Smooth muscle cell (in vitro differentiated cells): ENCODE measurements around the gene TSGA10. TPM values are rescaled to one million over a fixed set of nuclear protein-coding genes. Genes with fewer than 3 reads are reported as not detected.
"Not testable (repeated sequence)": the region's sequence is repeated elsewhere in the genome, so short reads cannot be mapped to it uniquely, and the experiment has no call there.

Source experiments
- DNase-seq: peaks from one replicate; lab custom pipeline; 2025; ENCODE audit not compliant: unreplicated experiment; lab: John Stamatoyannopoulos, UW
- H2AFZ ChIP-seq: fragments of 200-600 bp; sonication (generic); 2 replicates; pipeline ENCODE4 v1.6.0; 2016; ENCODE audit warnings: antibody characterized with exemption, low read depth, mild to moderate bottlenecking
- H3F3A ChIP-seq: fragments of 200-600 bp; sonication (generic); 2 replicates; pipeline ENCODE4 v1.6.0; 2017; ENCODE audit warnings: antibody characterized with exemption, low read depth
- H3K27ac ChIP-seq: fragments of 200-600 bp; sonication (generic); 2 replicates; pipeline ENCODE4 v1.5.1; 2016; ENCODE audit warnings: low read depth, mild to moderate bottlenecking
- H3K27me3 ChIP-seq: fragments of 200-600 bp; sonication (generic); 2 replicates; pipeline ENCODE4 v1.6.1; 2016; ENCODE audit warnings: low read depth, mild to moderate bottlenecking
- H3K36me3 ChIP-seq: fragments of 200-600 bp; sonication (generic); 2 replicates; pipeline ENCODE4 v1.5.1; 2016; ENCODE audit warnings: low read depth
- H3K4me1 ChIP-seq: fragments of 200-600 bp; sonication (generic); 2 replicates; pipeline ENCODE4 v1.5.1; 2016; ENCODE audit warnings: low read depth
- H3K4me2 ChIP-seq: fragments of 200-600 bp; sonication (generic); 2 replicates; pipeline ENCODE4 v1.6.0; 2016; ENCODE audit warnings: mild to moderate bottlenecking
- H3K4me3 ChIP-seq: fragments of 200-600 bp; sonication (generic); 2 replicates; pipeline ENCODE4 v1.5.1; 2016; ENCODE audit warnings: mild to moderate bottlenecking
- H3K79me2 ChIP-seq: fragments of 200-600 bp; sonication (generic); 2 replicates; pipeline ENCODE4 v1.6.0; 2016; ENCODE audit warnings: low read depth, mild to moderate bottlenecking
- H3K9ac ChIP-seq: fragments of 200-600 bp; sonication (generic); 2 replicates; pipeline ENCODE4 v1.6.0; 2016; ENCODE audit warnings: low read depth
- H3K9me3 ChIP-seq: fragments of 200-600 bp; sonication (generic); replicated peaks from 2 replicates; pipeline ENCODE4 v1.5.1; 2016; ENCODE audit warnings: low read depth
- H4K20me1 ChIP-seq: fragments of 200-600 bp; sonication (generic); 2 replicates; pipeline ENCODE4 v1.6.0; 2016; ENCODE audit warnings: low read depth
- CTCF ChIP-seq: fragments of 200-600 bp; sonication (generic); IDR thresholded peaks from 2 replicates; pipeline ENCODE4 v1.5.1; 2017; ENCODE audit warnings: borderline replicate concordance, mild to moderate bottlenecking, antibody characterized with exemption; ENCODE audit not compliant: insufficient read depth, poor library complexity, severe bottlenecking
- WGBS: methylation state at CpG from one replicate; pipeline ENCODE4 v1.1.7; 2016; ENCODE audit warnings: low lambda C conversion rate; 5-methylcytosine and 5-hydroxymethylcytosine counted together
- polyA plus RNA-seq: library from polyadenylated mRNA; unstranded; fragments of >200 nt; fragmentation: Nextera tagmentation; extraction: Ambion mirVana; gene quantifications from 2 replicates; pipeline ENCODE4 v1.2.1, GENCODE V29; 2016
- total RNA-seq: library from RNA; depleted of rRNA; stranded (reverse); fragments of >200 nt; gene quantifications from 2 replicates; pipeline ENCODE4 v1.2.3, GENCODE V29; 2014

TSGA10 gene
- total and polyA plus RNA-seq, 2 experiments from 2014 or later = 3.4 to 30.4 TPM

- 93% methylated on average over 4 of the region's 4 CpGs for WGBS
- H4K20me1 ChIP-seq = no peaks in the 10 kb centered on the region
- no peaks in the 10 kb centered on the region for H3K36me3 ChIP-seq
- H3F3A ChIP-seq = no peaks in the 10 kb centered on the region
- no peaks in the 10 kb centered on the region for H3K9me3 ChIP-seq
- no peak overlapping the region for H3K9ac ChIP-seq
- TF ChIP-seq CTCF = no peak
- H2AFZ ChIP-seq = no peak overlapping the region
- peaks cover 13% of the 10 kb centered on the region for H3K4me1 ChIP-seq
- no peaks in the 10 kb centered on the region for H3K79me2 ChIP-seq
- no peak overlapping the region for H3K27ac ChIP-seq
- DNase-seq = no peak
- no peaks in the 10 kb centered on the region for H3K27me3 ChIP-seq
- no peak overlapping the region for H3K4me2 ChIP-seq
- H3K4me3 ChIP-seq = no peak overlapping the region
Observed at GRCh38 chr2:99139003-99139402, 15.7 kb downstream of the TSGA10 start.

- H3K4me1 ChIP-seq, DNase-seq, H3K4me2 ChIP-seq, H2AFZ ChIP-seq, H3K4me3 ChIP-seq, H3F3A ChIP-seq, H3K79me2 ChIP-seq, H3K9ac ChIP-seq, H3K36me3 ChIP-seq, H3K27me3 ChIP-seq, H3K27ac ChIP-seq, H4K20me1 ChIP-seq, H3K9me3 ChIP-seq: not testable (repeated sequence)
- 98% methylated on average over 2 of the region's 2 CpGs for WGBS
Observed at GRCh38 chr2:99135044-99135556, 19.6 kb downstream of the TSGA10 start.

- H3K4me2 ChIP-seq = no peak overlapping the region
- no peaks in the 10 kb centered on the region for H4K20me1 ChIP-seq
- H3K9ac ChIP-seq = no peak overlapping the region
- H3K9me3 ChIP-seq = no peaks in the 10 kb centered on the region
- no peak for TF ChIP-seq CTCF
- H3K27me3 ChIP-seq = no peaks in the 10 kb centered on the region
- no peaks in the 10 kb centered on the region for H3F3A ChIP-seq
- no peak for DNase-seq
- H3K4me1 ChIP-seq = no peaks in the 10 kb centered on the region
- H3K4me3 ChIP-seq = no peak overlapping the region
- H3K79me2 ChIP-seq = no peaks in the 10 kb centered on the region
- no peak overlapping the region for H2AFZ ChIP-seq
- H3K27ac ChIP-seq = no peak overlapping the region
- H3K36me3 ChIP-seq = no peaks in the 10 kb centered on the region
- 97% methylated on average over 2 of the region's 2 CpGs for WGBS
Observed at GRCh38 chr2:99127981-99128380, 26.8 kb downstream of the TSGA10 start.

- H3K4me1 ChIP-seq = no peaks in the 10 kb centered on the region
- 90% methylated on average over 4 of the region's 4 CpGs for whole genome bisulfite sequencing
- H4K20me1 ChIP-seq = no peaks in the 10 kb centered on the region
- no peak overlapping the region for H2AFZ ChIP-seq
- H3K9me3 ChIP-seq = no peaks in the 10 kb centered on the region
- H3K9ac ChIP-seq = no peak overlapping the region
- no peak overlapping the region for H3K4me2 ChIP-seq
- no peak for DNase-seq
- H3F3A ChIP-seq = no peaks in the 10 kb centered on the region
- H3K27me3 ChIP-seq = no peaks in the 10 kb centered on the region
- no peaks in the 10 kb centered on the region for H3K79me2 ChIP-seq
- no peak for TF ChIP-seq CTCF
- no peak overlapping the region for H3K4me3 ChIP-seq
- H3K36me3 ChIP-seq = no peaks in the 10 kb centered on the region
- no peak overlapping the region for H3K27ac ChIP-seq
Observed at GRCh38 chr2:99112617-99113016, 42.1 kb downstream of the TSGA10 start.
